ENCODE results near the gene DNAAF5. TPM values are rescaled to one million over a fixed set of nuclear protein-coding genes. Genes with fewer than 3 reads are reported as not detected.

DNAAF5 gene
- total RNA-seq, 1 experiment from 2014 or later, result 101 TPM

DNA sequence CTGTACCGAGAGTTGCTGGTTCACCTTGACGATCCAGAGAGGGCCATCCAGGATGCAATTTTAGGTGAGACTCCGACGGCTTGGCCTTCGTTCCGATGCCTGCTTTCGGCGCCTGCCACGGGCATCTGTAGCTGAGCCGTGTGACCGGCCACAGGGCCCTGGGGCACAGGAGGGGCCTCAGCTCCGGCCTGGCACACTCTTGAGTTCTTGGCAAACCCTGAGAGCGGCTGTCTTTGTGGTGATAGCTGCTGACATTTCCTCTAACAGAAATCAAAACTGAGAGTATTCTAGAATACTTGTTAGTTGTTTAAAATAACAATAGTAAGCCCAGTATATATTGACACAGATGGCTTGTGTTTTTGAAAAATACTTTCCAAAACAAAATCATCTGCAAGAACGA is 53.6 kb downstream of the DNAAF5 start:
- H3K36me3 ChIP-seq (replicated peaks; ENCODE audit: control insufficient read depth, insufficient read depth, low read length), result peaks cover 19% of the 10 kb centered on the region
- H3K27me3 ChIP-seq (ENCODE audit: control insufficient read depth, insufficient read depth, low read length), result no peaks in the 10 kb centered on the region
- DNase-seq, result peak; percentile 33
- no peak overlapping the region for H3K4me3 ChIP-seq (ENCODE audit: insufficient read depth, low read depth, low read length)

DNA sequence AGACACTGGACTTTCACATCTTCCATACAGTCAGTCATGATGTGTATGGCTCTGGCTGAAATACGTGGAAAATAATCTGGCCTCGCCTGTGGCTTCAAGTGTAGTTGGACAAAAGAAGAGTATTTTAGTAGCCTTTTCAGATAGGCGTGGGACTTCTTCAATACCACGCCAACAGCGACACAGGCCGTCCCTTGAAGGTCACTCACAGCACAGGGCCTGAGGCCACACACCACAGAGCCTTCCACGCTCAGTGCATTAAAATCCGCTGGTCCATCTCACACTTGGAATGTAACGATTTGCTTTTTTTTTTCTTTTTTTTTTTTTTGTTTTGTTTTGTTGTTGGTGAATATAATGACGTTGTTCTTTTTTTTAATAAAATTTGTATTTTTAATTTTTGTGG is 54.0 kb downstream of the DNAAF5 start:
- H3K27me3 ChIP-seq (ENCODE audit: control insufficient read depth, insufficient read depth, low read length), result no peaks in the 10 kb centered on the region
- DNase-seq, result no peak
- peaks cover 19% of the 10 kb centered on the region for H3K36me3 ChIP-seq (replicated peaks; ENCODE audit: control insufficient read depth, insufficient read depth, low read length)
- no peak overlapping the region for H3K4me3 ChIP-seq (ENCODE audit: insufficient read depth, low read depth, low read length)

DNA sequence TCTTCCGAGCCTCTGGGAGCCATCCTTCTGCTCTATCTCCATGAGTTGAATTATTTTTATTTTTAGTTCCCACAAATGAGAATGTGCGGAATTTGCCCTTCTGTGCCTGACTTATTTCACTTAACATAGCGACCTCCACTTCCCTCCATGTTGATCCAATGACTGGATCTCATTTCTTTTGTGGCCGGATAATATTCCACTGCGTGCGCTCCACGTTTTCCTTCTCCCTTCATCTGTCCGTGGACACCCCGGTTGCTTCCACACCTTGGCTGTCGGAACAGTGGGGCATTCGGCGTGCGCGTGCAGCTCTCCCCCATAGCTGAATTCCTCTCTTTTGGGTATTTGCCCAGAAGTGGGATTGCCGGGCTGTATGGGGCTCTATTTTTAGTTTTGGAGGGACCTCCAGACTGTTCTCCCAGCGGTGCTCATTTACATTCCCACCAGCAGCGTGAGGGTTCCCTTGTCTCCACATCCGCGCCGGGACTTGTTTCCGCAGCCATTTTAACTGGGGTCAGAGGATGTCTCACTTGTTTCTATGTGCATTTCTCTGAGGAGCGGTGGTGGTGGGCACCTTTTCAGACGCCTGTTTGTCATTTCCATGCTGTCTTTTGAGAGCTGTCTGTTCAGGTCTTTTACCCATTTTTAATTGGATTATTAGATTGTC is 54.8 kb downstream of the DNAAF5 start:
- Histone ChIP-seq H3K4me3 (ENCODE audit: insufficient read depth, low read depth, low read length) (no peak overlapping the region), H3K27me3 (ENCODE audit: control insufficient read depth, insufficient read depth, low read length) (no peaks in the 10 kb centered on the region), H3K36me3 (replicated peaks; ENCODE audit: control insufficient read depth, insufficient read depth, low read length) (peaks cover 16% of the 10 kb centered on the region)
- DNase-seq, result no peak

DNA sequence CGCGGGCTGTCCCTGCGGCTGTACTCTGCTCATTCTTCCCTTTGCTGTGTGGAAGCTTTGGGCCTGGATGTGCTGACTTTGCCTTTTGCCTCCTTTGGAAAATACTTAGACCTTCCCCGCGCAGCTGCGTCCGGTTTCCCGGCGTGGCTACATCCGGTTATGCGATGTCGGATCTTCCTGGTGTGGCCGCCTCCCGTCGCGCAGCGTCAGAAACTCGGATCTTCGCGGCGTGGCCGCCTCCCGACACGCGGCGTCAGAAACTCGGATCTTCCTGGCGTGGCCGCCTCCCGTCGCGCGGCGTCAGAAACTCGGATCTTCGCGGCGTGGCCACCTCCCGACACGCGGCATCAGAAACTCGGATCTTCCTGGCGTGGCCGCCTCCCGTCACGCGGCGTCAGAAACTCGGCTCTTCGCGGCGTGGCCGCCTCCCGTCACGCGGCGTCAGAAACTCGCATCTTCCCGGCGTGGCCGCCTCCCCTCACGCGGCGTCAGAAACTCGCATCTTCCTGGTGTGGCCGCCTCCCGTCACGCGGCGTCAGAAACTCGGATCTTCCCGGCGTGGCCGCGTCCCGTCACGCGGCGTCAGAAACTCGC is 55.5 kb downstream of the DNAAF5 start:
- DNase-seq, result no peak
- Histone ChIP-seq H3K27me3 (ENCODE audit: control insufficient read depth, insufficient read depth, low read length) (no peaks in the 10 kb centered on the region), H3K36me3 (replicated peaks; ENCODE audit: control insufficient read depth, insufficient read depth, low read length) (peaks cover 16% of the 10 kb centered on the region), H3K4me3 (ENCODE audit: insufficient read depth, low read depth, low read length) (no peak overlapping the region)

DNA sequence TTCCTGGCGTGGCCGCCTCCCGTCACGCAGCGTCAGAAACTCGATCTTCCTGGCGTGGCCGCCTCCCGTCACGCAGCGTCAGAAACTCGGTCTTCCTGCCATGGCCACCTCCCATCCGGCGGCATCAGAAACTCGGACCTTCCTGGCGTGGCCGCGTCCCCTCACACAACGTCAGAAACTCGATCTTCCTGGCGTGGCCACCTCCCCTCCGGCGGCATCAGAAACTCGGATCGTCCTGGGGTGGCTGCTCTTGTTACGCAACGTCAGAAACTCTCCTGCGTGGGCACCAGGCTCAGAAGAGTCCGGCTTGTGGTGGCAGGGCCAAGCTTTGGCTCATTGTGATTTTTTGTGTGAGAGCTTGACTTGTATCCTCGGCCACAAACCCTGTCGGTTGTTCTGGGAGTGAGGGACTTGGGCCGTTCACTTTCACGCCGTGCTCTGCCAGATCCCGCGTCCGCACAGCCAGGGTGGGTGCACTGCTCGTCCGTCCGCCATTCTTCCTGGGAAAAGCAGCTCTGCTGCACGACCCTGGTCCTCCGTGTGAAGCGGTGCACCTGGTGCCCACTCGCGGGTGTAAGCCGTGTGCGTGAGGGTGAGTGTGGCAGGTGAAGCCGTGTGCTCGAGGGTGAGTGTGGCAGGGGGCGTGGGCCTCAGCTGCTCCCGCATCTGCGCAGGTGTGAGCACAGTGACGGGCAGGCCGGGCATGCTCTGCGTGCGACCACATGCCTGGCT is 56.4 kb downstream of the DNAAF5 start:
- Histone ChIP-seq H3K36me3 (replicated peaks; ENCODE audit: control insufficient read depth, insufficient read depth, low read length) (peaks cover 15% of the 10 kb centered on the region), H3K27me3 (ENCODE audit: control insufficient read depth, insufficient read depth, low read length) (no peaks in the 10 kb centered on the region), H3K4me3 (ENCODE audit: insufficient read depth, low read depth, low read length) (no peak overlapping the region)
- peak; percentile 48 for DNase-seq

DNA sequence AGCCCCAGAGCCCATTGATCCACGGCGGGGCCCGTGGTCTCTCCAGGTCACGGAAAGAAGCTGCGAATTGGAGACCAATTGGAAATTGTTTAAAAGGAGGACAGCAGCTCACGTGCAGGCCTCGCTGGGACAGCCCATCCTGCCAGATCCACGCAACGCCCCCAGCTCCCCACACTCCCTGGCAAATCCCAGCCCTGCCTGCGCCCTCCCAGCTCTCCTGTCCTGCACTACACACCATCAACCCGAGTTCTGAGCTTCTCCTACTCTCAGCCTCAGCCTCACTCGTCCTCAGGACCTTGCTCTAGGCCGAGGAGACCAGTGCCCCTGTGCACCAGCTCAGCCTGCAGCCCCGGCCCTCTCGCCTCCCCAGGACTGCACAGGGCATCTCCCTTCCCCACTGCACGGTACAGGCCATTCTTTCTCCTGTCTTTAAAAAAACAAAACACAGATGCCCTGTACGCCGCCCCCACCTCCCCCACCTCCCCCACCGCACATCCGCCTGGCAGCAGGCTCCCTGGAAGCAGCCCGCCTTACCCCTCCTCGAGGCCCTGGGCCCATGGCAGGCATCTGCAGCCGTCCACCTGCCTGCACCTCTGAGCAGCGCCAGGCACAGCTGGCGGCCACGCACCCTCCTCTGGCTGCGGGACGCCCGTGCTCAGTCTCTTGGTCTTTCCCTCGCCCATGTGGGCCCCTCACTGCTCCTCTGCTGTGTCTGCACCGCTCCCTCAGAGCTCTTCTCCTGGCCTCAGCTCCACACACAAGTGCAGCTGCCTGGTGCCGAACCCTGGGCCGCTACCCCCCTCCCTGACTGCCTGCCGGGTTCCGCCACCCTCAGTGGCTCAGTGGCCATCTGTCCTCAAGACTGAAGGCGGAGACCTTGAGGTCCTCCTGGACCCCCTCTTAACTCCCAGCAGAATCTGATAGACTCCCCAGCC is 57.3 kb downstream of the DNAAF5 start:
- no peak overlapping the region for H3K4me3 ChIP-seq (ENCODE audit: insufficient read depth, low read depth, low read length)
- no peaks in the 10 kb centered on the region for H3K27me3 ChIP-seq (ENCODE audit: control insufficient read depth, insufficient read depth, low read length)

DNA sequence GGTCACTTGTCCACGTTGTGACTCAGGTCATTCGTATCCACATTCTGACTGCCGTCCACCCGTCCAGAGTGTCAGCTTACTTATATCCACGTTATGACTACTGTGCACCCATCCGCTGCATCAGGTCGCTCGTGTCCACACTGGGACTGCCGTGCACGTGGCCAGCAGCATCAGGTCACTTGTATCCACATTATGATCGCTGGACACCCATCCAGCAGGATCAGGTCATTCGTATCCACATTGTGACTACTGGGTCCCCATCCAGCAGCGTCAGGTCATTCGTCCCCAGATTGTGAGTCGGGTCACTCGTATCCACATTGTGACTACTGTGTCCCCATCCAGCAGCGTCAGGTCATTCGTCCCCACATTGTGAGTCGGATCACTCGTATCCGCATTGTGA is 58.5 kb downstream of the DNAAF5 start:
- Histone ChIP-seq H3K36me3 (replicated peaks; ENCODE audit: control insufficient read depth, insufficient read depth, low read length) (peaks cover 8% of the 10 kb centered on the region), H3K27me3 (ENCODE audit: control insufficient read depth, insufficient read depth, low read length) (no peaks in the 10 kb centered on the region), H3K4me3 (ENCODE audit: insufficient read depth, low read depth, low read length) (no peak overlapping the region)
- DNase-seq, result no peak

More for the DNA sequence above, 57.3 kb downstream of the DNAAF5 start:
- H3K36me3 ChIP-seq (replicated peaks; ENCODE audit: control insufficient read depth, insufficient read depth, low read length), result peaks cover 13% of the 10 kb centered on the region
- peak; percentile 45 for DNase-seq

DNA sequence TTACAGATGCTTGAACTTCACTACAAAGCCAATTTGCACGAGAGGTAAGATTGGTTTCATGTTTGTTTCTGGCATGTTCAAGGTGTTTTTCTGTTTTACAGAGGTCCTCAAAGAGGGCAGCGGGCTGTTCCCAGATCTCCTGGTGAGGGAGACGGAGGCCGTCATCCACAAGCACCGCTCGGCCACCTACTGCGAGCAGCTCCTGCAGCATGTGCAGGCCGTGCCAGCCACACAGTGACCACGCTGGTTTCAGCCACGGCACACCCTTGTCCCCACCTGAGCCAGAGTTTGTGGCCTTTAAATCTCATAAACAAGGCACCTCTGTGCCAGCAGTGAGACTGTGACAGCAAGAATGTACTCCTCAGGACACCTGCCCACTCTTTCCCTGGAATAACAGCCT is 58.9 kb downstream of the DNAAF5 start:
- H3K36me3 ChIP-seq (replicated peaks; ENCODE audit: control insufficient read depth, insufficient read depth, low read length), result peaks cover 8% of the 10 kb centered on the region
- no peak for DNase-seq
- H3K27me3 ChIP-seq (ENCODE audit: control insufficient read depth, insufficient read depth, low read length), result no peaks in the 10 kb centered on the region
- no peak overlapping the region for H3K4me3 ChIP-seq (ENCODE audit: insufficient read depth, low read depth, low read length)

DNA sequence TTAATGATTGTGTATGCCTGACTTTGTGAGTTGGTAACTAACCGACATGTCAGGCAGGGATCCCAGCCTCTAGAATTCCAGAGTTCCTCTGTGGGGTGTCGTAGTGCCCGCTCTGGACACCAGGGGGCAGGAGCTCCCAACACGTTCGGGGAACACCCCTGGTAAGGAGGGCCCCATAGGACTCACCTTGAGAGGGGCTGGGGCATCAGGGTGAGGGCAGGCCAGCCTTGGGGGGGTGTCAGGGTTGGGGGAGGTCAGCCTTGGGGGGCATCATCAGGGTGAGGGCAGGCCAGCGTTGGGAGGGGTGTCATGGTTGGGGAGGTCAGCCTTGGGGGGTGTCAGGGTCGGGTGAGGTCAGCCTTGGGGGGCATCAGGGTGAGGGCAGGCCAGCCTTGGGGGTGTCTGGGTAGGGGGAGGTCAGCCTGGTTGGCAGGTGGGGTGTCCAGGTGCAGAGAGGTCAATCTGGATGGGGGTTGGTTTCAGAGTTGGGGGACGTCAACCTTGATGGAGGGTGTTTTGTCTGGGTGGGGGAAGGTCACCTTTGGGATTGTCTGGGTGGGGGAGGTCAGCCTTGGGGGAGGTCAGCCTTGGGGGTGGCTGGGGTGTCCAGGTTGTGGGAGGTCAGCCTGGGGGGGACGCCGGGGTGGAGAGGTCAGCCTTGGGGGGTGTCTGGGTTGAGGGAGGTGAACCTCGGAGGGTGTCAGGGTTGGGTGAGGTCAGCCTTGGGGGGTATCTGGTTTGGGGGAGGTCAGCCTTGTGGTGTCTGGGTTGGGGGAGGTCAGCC is 60.2 kb downstream of the DNAAF5 start:
- Histone ChIP-seq H3K36me3 (replicated peaks; ENCODE audit: control insufficient read depth, insufficient read depth, low read length) (peaks cover 8% of the 10 kb centered on the region), H3K27me3 (ENCODE audit: control insufficient read depth, insufficient read depth, low read length) (no peaks in the 10 kb centered on the region), H3K4me3 (ENCODE audit: insufficient read depth, low read depth, low read length) (no peak overlapping the region)
- peak; percentile 97 for DNase-seq

DNA sequence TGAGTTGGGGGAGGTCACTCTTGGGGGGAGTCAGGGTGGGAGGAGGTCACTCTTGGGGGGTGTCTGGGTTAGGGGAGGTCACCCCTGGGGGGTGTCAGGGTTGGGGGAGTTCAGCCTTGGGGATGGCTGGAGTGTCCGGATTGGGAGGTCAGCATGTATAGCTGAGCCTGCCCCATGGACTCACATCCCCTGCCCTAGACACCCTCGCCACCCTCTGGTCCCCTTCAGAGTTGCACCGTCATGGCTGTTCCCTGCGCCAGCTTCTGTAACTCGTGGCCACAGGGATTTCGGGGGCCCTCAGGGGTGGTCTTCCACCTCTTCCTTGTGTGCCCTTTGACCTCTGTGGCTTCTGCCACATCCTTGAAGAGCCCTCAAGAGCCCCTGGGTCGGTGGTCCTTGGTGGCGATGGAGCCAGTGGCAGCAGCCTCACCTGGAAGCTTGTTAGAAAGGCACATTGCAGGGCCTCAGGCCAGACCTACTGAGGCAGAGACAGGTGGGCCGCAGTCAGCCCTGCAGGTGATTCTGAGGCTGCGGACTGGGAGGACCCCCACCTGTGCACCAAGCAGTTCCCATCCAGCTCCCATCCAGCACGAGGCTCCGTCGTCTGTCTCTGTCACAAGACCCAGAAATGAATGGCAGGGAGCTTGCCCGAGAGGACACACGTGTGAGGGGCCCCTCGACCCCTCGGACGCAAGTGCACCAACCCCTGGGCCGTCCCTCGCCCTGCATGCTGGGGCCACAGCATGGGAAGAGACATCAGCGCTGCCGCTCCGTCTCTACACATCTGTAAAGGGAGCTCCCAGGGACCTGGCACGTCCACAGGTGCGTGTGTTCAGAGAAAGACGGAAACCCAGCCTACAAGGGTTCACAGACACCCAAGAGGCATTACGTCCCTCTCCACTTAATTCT is 61.1 kb downstream of the DNAAF5 start:
- DNase-seq, result peak; percentile 75
- Histone ChIP-seq H3K27me3 (ENCODE audit: control insufficient read depth, insufficient read depth, low read length) (no peaks in the 10 kb centered on the region), H3K36me3 (replicated peaks; ENCODE audit: control insufficient read depth, insufficient read depth, low read length) (peaks cover 8% of the 10 kb centered on the region), H3K4me3 (ENCODE audit: insufficient read depth, low read depth, low read length) (no peak overlapping the region)

DNA sequence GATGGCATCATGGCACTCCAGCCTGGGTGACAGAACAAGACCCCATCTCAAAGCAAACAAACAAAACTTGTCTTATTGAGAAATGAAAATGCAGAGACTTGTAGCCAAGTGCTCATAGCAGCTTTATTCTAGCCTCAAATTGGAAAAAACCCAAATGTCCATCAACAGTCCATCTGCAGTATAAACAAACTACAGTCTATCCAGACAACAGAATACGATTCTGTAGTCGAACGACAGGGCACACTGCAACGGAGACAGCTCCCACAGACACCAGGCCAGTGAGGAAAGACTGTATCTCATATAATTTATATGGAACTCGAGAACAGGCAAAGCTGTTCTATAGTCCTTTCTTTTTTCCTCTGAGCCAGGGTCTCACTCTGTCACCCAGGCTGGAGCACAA is 65.0 kb downstream of the DNAAF5 start:
- no peaks in the 10 kb centered on the region; the same call in none of the 2 replicates for H3K36me3 ChIP-seq (replicated peaks; ENCODE audit: control insufficient read depth, insufficient read depth, low read length)
- H3K4me3 ChIP-seq (ENCODE audit: insufficient read depth, low read depth, low read length), result no peak overlapping the region
- DNase-seq, result no peak
- no peaks in the 10 kb centered on the region for H3K27me3 ChIP-seq (ENCODE audit: control insufficient read depth, insufficient read depth, low read length)

DNA sequence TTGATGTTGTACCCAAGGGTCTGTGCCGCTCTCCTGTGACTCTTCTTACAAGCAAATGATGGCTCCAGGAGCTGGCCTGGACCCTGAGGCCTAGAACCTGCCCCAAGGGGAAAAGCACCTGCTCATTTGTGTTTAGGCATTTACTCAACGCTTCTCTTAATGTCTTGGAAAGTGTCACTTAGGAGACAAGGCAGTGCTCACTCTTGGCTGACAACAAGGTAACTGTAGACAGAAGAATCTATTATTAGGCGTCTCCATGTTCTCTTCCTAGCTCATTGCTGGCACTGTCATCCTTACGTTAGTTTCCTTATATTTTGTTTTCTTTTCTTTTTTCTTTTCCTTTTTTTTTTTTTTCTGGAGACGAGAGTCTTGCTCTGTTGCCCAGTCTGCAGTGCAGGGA is 67.7 kb downstream of the DNAAF5 start:
- no peaks in the 10 kb centered on the region for H3K36me3 ChIP-seq (replicated peaks; ENCODE audit: control insufficient read depth, insufficient read depth, low read length)
- peak; percentile 9 for DNase-seq
- no peak overlapping the region for H3K4me3 ChIP-seq (ENCODE audit: insufficient read depth, low read depth, low read length)
- H3K27me3 ChIP-seq (ENCODE audit: control insufficient read depth, insufficient read depth, low read length), result no peaks in the 10 kb centered on the region
